Astrocyte (in vitro differentiated cells and primary cell): ENCODE data around the gene ADGRD1. TPM values are rescaled to one million over a fixed set of nuclear protein-coding genes. Genes with fewer than 3 reads are reported as not detected.

ENCODE experiments used
- DNase-seq: peaks from one replicate; pipeline ENCODE4 v3.0.0-alpha.2; 2010; ENCODE audit warnings: low read depth
- FAIRE-seq: peaks from 2 replicates; lab custom pipeline; 2011; peaks lifted over from hg19 to GRCh38; lab: Jason Lieb, UNC
- H2AFZ ChIP-seq: 2 replicates; pipeline ENCODE4 v1.6.0; 2012; ENCODE audit warnings: low read depth, low read length, inconsistent platforms
- H3K27ac ChIP-seq: 2 replicates; pipeline ENCODE4 v1.5.1; 2011; ENCODE audit warnings: low read depth, low read length, inconsistent platforms
- H3K27me3 ChIP-seq: 2 replicates; pipeline ENCODE4 v1.6.0; 2011; ENCODE audit warnings: low read length, inconsistent platforms; ENCODE audit not compliant: insufficient read depth
- H3K36me3 ChIP-seq: 2 replicates; pipeline ENCODE4 v1.5.1; 2011; ENCODE audit warnings: low read length, inconsistent platforms; ENCODE audit not compliant: insufficient read depth
- H3K4me1 ChIP-seq: 2 replicates; pipeline ENCODE4 v1.5.1; 2011; ENCODE audit warnings: low read length, inconsistent platforms; ENCODE audit not compliant: insufficient read depth
- H3K4me2 ChIP-seq: 2 replicates; pipeline ENCODE4 v1.6.0; 2012; ENCODE audit warnings: low read length, inconsistent platforms
- H3K4me3 ChIP-seq: 2 replicates; pipeline ENCODE4 v1.5.1; 2011; ENCODE audit warnings: low read depth, mild to moderate bottlenecking, low read length, inconsistent platforms; ENCODE audit not compliant: insufficient read depth
- H3K79me2 ChIP-seq: 2 replicates; pipeline ENCODE4 v1.6.0; 2012; ENCODE audit warnings: mild to moderate bottlenecking, low read length, inconsistent platforms; ENCODE audit not compliant: insufficient read depth
- H3K9ac ChIP-seq: 2 replicates; pipeline ENCODE4 v1.6.0; 2012; ENCODE audit warnings: mild to moderate bottlenecking, low read length, inconsistent platforms
- H3K9me3 ChIP-seq: 2 replicates; pipeline ENCODE4 v1.5.1; 2012; ENCODE audit warnings: low read depth, mild to moderate bottlenecking, low read length, inconsistent platforms; ENCODE audit not compliant: insufficient read depth
- H4K20me1 ChIP-seq: 2 replicates; pipeline ENCODE4 v1.6.0; 2012; ENCODE audit warnings: low read length, inconsistent platforms; ENCODE audit not compliant: insufficient read depth
- H3K27ac Mint-ChIP-seq: one replicate; pipeline ENCODE4 v1.8.0; 2021; ENCODE audit warnings: mild to moderate bottlenecking, mixed read lengths; ENCODE audit not compliant: unreplicated experiment
- H3K27me3 Mint-ChIP-seq: one replicate; pipeline ENCODE4 v1.8.0; 2021; ENCODE audit warnings: low read depth, mixed read lengths; ENCODE audit not compliant: unreplicated experiment
- H3K36me3 Mint-ChIP-seq: one replicate; pipeline ENCODE4 v1.8.0; 2021; ENCODE audit warnings: low read depth, mixed read lengths; ENCODE audit not compliant: unreplicated experiment
- H3K4me1 Mint-ChIP-seq: one replicate; pipeline ENCODE4 v1.8.0; 2021; ENCODE audit warnings: low read depth, mixed read lengths; ENCODE audit not compliant: unreplicated experiment
- H3K4me3 Mint-ChIP-seq: one replicate; pipeline ENCODE4 v1.8.0; 2021; ENCODE audit warnings: mild to moderate bottlenecking, moderate library complexity, mixed read lengths; ENCODE audit not compliant: unreplicated experiment
- H3K9me3 Mint-ChIP-seq: one replicate; pipeline ENCODE4 v1.8.0; 2021; ENCODE audit warnings: mild to moderate bottlenecking, mixed read lengths; ENCODE audit not compliant: unreplicated experiment
- EZH2 ChIP-seq: IDR thresholded peaks from 2 replicates; pipeline ENCODE4 v1.6.1; 2012; ENCODE audit warnings: mild to moderate bottlenecking, low read length, inconsistent platforms; ENCODE audit not compliant: insufficient read depth
- total RNA-seq: library from RNA; stranded (reverse); gene quantifications from 2 replicates; pipeline ENCODE4 v1.2.1, GENCODE V29; 2021
- TF ChIP-seq, protein P1 (sequence below): IDR thresholded peaks from 2 replicates; pipeline ENCODE4 v1.5.1; 2011; ENCODE audit warnings: low read depth, mild to moderate bottlenecking, inconsistent platforms, low read length, moderate library complexity; ENCODE audit not compliant: insufficient read depth

ADGRD1 gene
- total RNA-seq, 1 donor from 2014 or later, result 3.0 TPM

DNA sequence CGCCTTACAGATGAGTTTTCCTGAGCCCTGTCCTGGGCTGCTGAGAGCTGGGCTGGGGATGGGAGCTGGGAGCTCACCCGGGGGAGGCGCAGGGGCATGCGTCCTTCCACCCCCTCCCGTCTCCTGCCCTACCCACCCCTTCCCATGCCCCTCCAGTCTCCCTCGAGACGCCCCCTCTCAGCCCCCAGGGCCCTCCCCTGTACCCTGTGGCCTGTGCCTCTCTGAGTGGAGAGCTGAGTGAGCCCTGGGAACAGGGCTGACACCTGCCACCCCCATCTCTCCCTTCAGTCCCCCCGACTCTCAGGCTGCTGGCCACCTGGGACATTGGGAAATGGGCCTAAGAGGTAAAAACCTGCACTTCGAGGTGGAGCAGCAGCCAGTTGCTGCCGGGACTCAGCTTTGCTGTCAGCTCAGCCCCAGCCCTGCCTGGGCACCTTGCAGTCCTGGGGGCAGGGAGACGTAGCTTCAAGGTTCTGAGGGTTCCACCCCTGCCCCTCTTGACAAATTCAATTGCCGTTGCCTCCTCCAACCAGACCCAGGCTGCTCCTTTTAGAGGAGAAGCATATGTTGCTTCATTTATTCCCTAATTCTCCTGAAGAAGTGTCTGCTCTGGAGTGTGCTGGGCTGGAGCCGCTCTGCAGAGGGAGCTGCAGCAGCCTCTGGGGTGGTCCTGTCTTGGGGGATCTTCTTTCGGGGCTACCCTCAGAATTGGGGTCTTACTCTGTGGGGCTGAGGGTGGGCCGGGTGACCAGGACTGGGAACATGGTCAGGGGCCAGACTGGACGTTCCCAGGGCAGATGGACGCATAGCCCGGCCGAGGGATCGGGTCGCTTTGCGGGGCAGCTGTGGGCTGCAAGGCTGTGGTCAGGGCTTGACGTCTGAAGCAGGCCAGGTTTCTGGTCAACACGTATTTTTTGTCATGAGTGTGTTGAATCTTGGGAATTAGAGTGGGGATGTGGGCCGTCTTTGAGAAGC, 141.4 kb downstream of the ADGRD1 start:
- Histone ChIP-seq H3K9me3 (peaks cover 2% of the 10 kb centered on the region), H3K4me1 (no peaks in the 10 kb centered on the region), H3K9ac (no peak overlapping the region), H3K27ac (no peak overlapping the region), H3K4me2 (no peak overlapping the region), H2AFZ (no peak overlapping the region), H3K36me3 (no peaks in the 10 kb centered on the region), H3K4me3 (no peak overlapping the region), H4K20me1 (no peaks in the 10 kb centered on the region), H3K79me2 (no peaks in the 10 kb centered on the region), H3K27me3 (no peaks in the 10 kb centered on the region)
- Mint-ChIP-seq H3K9me3 (no peaks in the 10 kb centered on the region), H3K27me3 (peaks cover 26% of the 10 kb centered on the region), H3K4me1 (no peaks in the 10 kb centered on the region), H3K27ac (no peak overlapping the region), H3K36me3 (no peaks in the 10 kb centered on the region), H3K4me3 (no peak overlapping the region)
- FAIRE-seq, result no peak
- DNase-seq, result no peak
- TF ChIP-seq, protein P1, sequence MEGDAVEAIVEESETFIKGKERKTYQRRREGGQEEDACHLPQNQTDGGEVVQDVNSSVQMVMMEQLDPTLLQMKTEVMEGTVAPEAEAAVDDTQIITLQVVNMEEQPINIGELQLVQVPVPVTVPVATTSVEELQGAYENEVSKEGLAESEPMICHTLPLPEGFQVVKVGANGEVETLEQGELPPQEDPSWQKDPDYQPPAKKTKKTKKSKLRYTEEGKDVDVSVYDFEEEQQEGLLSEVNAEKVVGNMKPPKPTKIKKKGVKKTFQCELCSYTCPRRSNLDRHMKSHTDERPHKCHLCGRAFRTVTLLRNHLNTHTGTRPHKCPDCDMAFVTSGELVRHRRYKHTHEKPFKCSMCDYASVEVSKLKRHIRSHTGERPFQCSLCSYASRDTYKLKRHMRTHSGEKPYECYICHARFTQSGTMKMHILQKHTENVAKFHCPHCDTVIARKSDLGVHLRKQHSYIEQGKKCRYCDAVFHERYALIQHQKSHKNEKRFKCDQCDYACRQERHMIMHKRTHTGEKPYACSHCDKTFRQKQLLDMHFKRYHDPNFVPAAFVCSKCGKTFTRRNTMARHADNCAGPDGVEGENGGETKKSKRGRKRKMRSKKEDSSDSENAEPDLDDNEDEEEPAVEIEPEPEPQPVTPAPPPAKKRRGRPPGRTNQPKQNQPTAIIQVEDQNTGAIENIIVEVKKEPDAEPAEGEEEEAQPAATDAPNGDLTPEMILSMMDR, result no peak
- TF ChIP-seq EZH2, result no peak

DNA sequence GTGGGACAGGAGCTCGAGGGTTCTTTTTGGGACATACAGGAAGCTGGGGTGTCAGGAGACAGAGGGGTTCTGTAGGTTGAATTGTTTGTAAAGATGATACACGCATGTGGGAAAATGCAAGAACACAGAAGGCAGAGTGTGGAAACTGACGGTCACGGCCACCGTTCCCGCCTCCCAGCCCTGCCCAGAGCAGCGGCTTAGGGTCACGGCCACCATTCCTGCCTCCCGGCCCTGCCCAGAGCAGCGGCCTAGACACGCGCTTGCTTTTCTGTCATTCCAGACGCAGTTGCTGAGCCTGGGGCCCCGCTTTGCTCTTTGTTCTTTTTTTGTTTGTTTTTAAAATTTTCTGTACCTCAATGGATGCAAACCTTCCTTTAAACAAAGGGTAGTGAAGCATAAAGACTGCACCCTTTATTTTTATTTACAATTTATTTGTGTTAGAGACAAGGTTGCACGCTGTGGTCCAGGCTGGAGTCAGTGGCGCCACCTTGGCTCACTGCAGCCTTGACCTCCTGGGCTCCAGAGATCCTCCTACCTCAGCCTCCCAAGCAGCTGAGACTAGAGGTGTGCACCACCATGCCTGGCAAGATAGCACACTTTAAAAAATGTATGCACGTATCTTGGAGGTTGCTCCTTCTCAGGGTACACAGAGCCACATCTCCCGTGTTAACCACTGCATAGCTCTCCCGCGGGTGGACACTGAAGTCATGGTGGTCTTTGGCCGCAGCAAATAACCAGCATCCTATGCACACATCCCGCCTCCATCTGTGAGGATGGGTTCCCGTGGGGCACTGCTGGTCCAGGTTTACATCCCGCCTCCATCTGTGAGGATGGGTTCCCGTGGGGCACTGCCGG, 142.3 kb downstream of the ADGRD1 start:
- Mint-ChIP-seq H3K9me3 (no peaks in the 10 kb centered on the region), H3K4me1 (no peaks in the 10 kb centered on the region), H3K4me3 (no peak overlapping the region), H3K27ac (no peak overlapping the region), H3K27me3 (peaks cover 20% of the 10 kb centered on the region), H3K36me3 (no peaks in the 10 kb centered on the region)
- H2AFZ ChIP-seq, result no peak overlapping the region
- H4K20me1 ChIP-seq, result no peaks in the 10 kb centered on the region
- no peaks in the 10 kb centered on the region for H3K36me3 ChIP-seq
- no peak for DNase-seq
- TF ChIP-seq EZH2, result no peak
- TF ChIP-seq, protein P1, result no peak
- no peak overlapping the region for H3K9ac ChIP-seq
- peaks cover 5% of the 10 kb centered on the region for H3K9me3 ChIP-seq
- no peaks in the 10 kb centered on the region for H3K27me3 ChIP-seq
- H3K79me2 ChIP-seq, result no peaks in the 10 kb centered on the region
- H3K4me2 ChIP-seq, result no peak overlapping the region
- no peak overlapping the region for H3K27ac ChIP-seq
- H3K4me3 ChIP-seq, result no peak overlapping the region
- FAIRE-seq, result no peak
- H3K4me1 ChIP-seq, result no peaks in the 10 kb centered on the region
